Fibroblast of mammary gland (primary cell): Measurements from ENCODE around the gene CDH13.

ENCODE experiments used
- DNase-seq: peaks from one replicate; pipeline ENCODE4 v3.0.0-alpha.2; 2010; ENCODE audit warnings: low read depth
- H3K4me3 ChIP-seq: 2 replicates; pipeline ENCODE4 v1.5.1; 2011; ENCODE audit warnings: low read depth, mild to moderate bottlenecking, low read length, moderate library complexity; ENCODE audit not compliant: control insufficient read depth
- CTCF ChIP-seq: conservative IDR thresholded peaks from 2 replicates; pipeline ENCODE4 v1.5.1; 2011; ENCODE audit warnings: low read depth, low read length, inconsistent platforms; ENCODE audit not compliant: control insufficient read depth, insufficient read depth

Gene CDH13

GRCh38 chr16:83338138-83338537, 711.4 kb downstream of the CDH13 start:
- TF ChIP-seq CTCF, result no peak
- no peak for DNase-seq
- no peak overlapping the region for H3K4me3 ChIP-seq

GRCh38 chr16:83338941-83339340, 712.2 kb downstream of the CDH13 start:
- no peak overlapping the region for H3K4me3 ChIP-seq
- TF ChIP-seq CTCF, result no peak
- peak; percentile 19 for DNase-seq

GRCh38 chr16:83343935-83344366, 717.2 kb downstream of the CDH13 start:
- peak; percentile 88 for DNase-seq
- H3K4me3 ChIP-seq, result no peak overlapping the region
- no peak for TF ChIP-seq CTCF

GRCh38 chr16:83345846-83346640, 719.3 kb downstream of the CDH13 start:
- H3K4me3 ChIP-seq, result no peak overlapping the region
- TF ChIP-seq CTCF, result no peak
- DNase-seq, result no peak

GRCh38 chr16:83348991-83349390, 722.2 kb downstream of the CDH13 start:
- no peak for TF ChIP-seq CTCF
- no peak for DNase-seq
- H3K4me3 ChIP-seq, result no peak overlapping the region

- no peak overlapping the region for H3K4me3 ChIP-seq
- DNase-seq, result no peak
- no peak for TF ChIP-seq CTCF
Measured at GRCh38 chr16:83350481-83350880, 723.7 kb downstream of the CDH13 start.
